GM23338 (cell line): ENCODE data around the gene GMPPB.
"Not testable (repeated sequence)": the region's sequence is repeated elsewhere in the genome, so short reads cannot be mapped to it uniquely, and the experiment has no call there.

Experiments used
- CREB1 ChIP-seq: fragments of 250-450 bp; sonication (Bioruptor Pico); IDR thresholded peaks from 2 replicates; pipeline ENCODE4 v1.5.0; 2020; ENCODE audit warnings: low read depth, mild to moderate bottlenecking, moderate library complexity
- CTCF ChIP-seq, 2 experiments: fragments of 200-600 bp in 1 of 2; sonication (generic) in 1 of 2; conservative IDR thresholded peaks; 2 replicates each; pipeline versions ENCODE4 v1.5.1 to v1.6.1; 2016 to 2017; ENCODE audit warnings: antibody characterized with exemption in 2 of 2, low read depth in 2 of 2, mild to moderate bottlenecking in 2 of 2, moderate library complexity in 1 of 2
- ETS1 ChIP-seq: IDR thresholded peaks from 2 replicates; pipeline ENCODE4 v1.6.1; 2016; ENCODE audit warnings: antibody characterized with exemption
- EZH2 ChIP-seq: fragments of 200-600 bp; sonication (generic); IDR thresholded peaks from one replicate; pipeline ENCODE4 v1.8.0; 2017; ENCODE audit warnings: antibody characterized with exemption, mild to moderate bottlenecking, low read depth; ENCODE audit not compliant: unreplicated experiment
- EZH2phosphoT487 ChIP-seq: fragments of 200-600 bp; sonication (generic); IDR thresholded peaks from one replicate; pipeline ENCODE4 v1.8.1; 2018; ENCODE audit warnings: antibody characterized with exemption; ENCODE audit not compliant: unreplicated experiment
- POLR2AphosphoS5 ChIP-seq: IDR thresholded peaks from 2 replicates; pipeline ENCODE4 v1.6.1; 2016; ENCODE audit warnings: antibody characterized with exemption, low read depth
- REST ChIP-seq: IDR thresholded peaks from one replicate; pipeline ENCODE4 v1.6.1; 2018; ENCODE audit warnings: antibody characterized with exemption; ENCODE audit not compliant: unreplicated experiment
- STAT1 ChIP-seq: IDR thresholded peaks from one replicate; pipeline ENCODE4 v1.6.1; 2016; ENCODE audit warnings: antibody characterized with exemption; ENCODE audit not compliant: unreplicated experiment

GRCh38 chr3:49687424-49687795 is 36.3 kb downstream of the GMPPB start:
- not testable (repeated sequence) for TF ChIP-seq EZH2; CREB1; CTCF (conservative IDR thresholded peaks at IDR 0.05; ENCODE audit: low read depth in 2 of 2); REST; POLR2AphosphoS5; ETS1; EZH2phosphoT487; STAT1
